HL-60 (cell line): Measurements from ENCODE around the gene OR6Q1.

Source experiments
- DNase-seq, 2 experiments: peaks; one replicate each; pipeline ENCODE4 v3.0.0-alpha.2; 2010 to 2020; ENCODE audit warnings: low read depth in 1 of 2, low spot score in 1 of 2
- H3K27ac ChIP-seq: fragments of 250-450 bp; sonication (Bioruptor Pico); replicated peaks from 2 replicates; pipeline ENCODE4 v1.5.1; 2020; ENCODE audit warnings: mild to moderate bottlenecking, moderate library complexity
- H3K27me3 ChIP-seq: fragments of 250-450 bp; sonication (Bioruptor Pico); 2 replicates; pipeline ENCODE4 v1.5.1; 2021; ENCODE audit warnings: mild to moderate bottlenecking, moderate library complexity; ENCODE audit not compliant: insufficient read depth, poor library complexity, severe bottlenecking
- H3K4me3 ChIP-seq: replicated peaks from 2 replicates; pipeline ENCODE4 v1.5.1; 2011; ENCODE audit warnings: mild to moderate bottlenecking, control low read depth, low read length; ENCODE audit not compliant: insufficient read depth
- CTCF ChIP-seq: IDR thresholded peaks from one replicate; pipeline ENCODE4 v1.5.1; 2011; ENCODE audit warnings: low read length, control low read depth, inconsistent platforms; ENCODE audit not compliant: insufficient read depth
- GABPA ChIP-seq: IDR thresholded peaks from 2 replicates; pipeline ENCODE4 v1.6.1; 2012; ENCODE audit warnings: low read depth
- POLR2AphosphoS5 ChIP-seq: IDR thresholded peaks from 2 replicates; pipeline ENCODE4 v1.6.1; 2012; ENCODE audit warnings: low read depth
- REST ChIP-seq: IDR thresholded peaks from 2 replicates; pipeline ENCODE4 v1.6.1; 2012; ENCODE audit warnings: low read depth; ENCODE audit not compliant: insufficient replicate concordance
- SPI1 ChIP-seq: IDR thresholded peaks from 2 replicates; pipeline ENCODE4 v1.6.1; 2012; ENCODE audit warnings: low read depth, mild to moderate bottlenecking, borderline replicate concordance
- long read RNA-seq: library from polyadenylated mRNA; unstranded; transcript quantifications from one replicate; pipeline ENCODE4 v2.0.0, GENCODE V29; 2020

The OR6Q1 gene
- long read RNA-seq: 0 reads

- Histone ChIP-seq H3K4me3 (no peak within 1 kb of the TSS), H3K27ac (no peak within 1 kb of the TSS), H3K27me3 (no peaks in the 10 kb centered on the region)
- TF ChIP-seq SPI1 (no peak), REST (no peak), GABPA (no peak), CTCF (no peak), POLR2AphosphoS5 (no peak)
- no peak for DNase-seq
Observed at GRCh38 chr11:58030653-58031052, at the start of gene OR6Q1. OR6Q1 (plus strand) TSS chr11:58030953; CDS start chr11:58030953, 0 bp downstream.

- Histone ChIP-seq H3K27me3 (peaks cover 8% of the 10 kb centered on the region), H3K27ac (no peak overlapping the region), H3K4me3 (no peak overlapping the region)
- no peak for TF ChIP-seq GABPA
- no peak for TF ChIP-seq SPI1
- no peak for TF ChIP-seq REST
- TF ChIP-seq CTCF: no peak
- TF ChIP-seq POLR2AphosphoS5: no peak
- DNase-seq: no peak
Observed at GRCh38 chr11:57981536-57981935, 49.2 kb upstream of the OR6Q1 start.

GRCh38 chr11:57982776-57983175 is 48.0 kb upstream of the OR6Q1 start:
- Histone ChIP-seq H3K27me3 (peaks cover 8% of the 10 kb centered on the region), H3K4me3 (no peak overlapping the region), H3K27ac (no peak overlapping the region)
- DNase-seq: no peak
- no peak for TF ChIP-seq REST
- TF ChIP-seq POLR2AphosphoS5: no peak
- TF ChIP-seq GABPA: no peak
- no peak for TF ChIP-seq CTCF
- no peak for TF ChIP-seq SPI1
